Lung (tissue), 12 donors: ENCODE measurements around the gene ADAMTS16. TPM values are rescaled to one million over a fixed set of nuclear protein-coding genes. Genes with fewer than 3 reads are reported as not detected.

ENCODE experiments used
- ATAC-seq: fragments of 200-7000 bp; cut with Tn5 transposase; one replicate; pipeline ENCODE4 v1.9.1; 2020; ENCODE audit warnings: moderate number of reproducible peaks; ENCODE audit not compliant: insufficient read depth, low FRiP score
- DNase-seq, 3 donors: peaks; one replicate each; pipeline ENCODE4 v3.0.0-alpha.2; 2013 to 2017
- H3K27ac ChIP-seq, 2 donors: one replicate each; pipeline ENCODE4 v1.5.1; 2013; ENCODE audit warnings: mild to moderate bottlenecking in 2 of 2, moderate library complexity in 2 of 2, control low read depth in 1 of 2, inconsistent platforms in 1 of 2, low read depth in 1 of 2, low read length in 1 of 2
- H3K27me3 ChIP-seq, 3 donors: one replicate each; pipeline ENCODE4 v1.5.1; 2013; ENCODE audit warnings: low read length in 2 of 3; ENCODE audit not compliant: control insufficient read depth in 3 of 3, insufficient read depth in 3 of 3
- H3K36me3 ChIP-seq, 4 donors: one replicate each; pipeline ENCODE4 v1.5.1; 2013; ENCODE audit warnings: low read length in 4 of 4, mild to moderate bottlenecking in 1 of 4, moderate library complexity in 1 of 4; ENCODE audit not compliant: control insufficient read depth in 4 of 4, insufficient read depth in 4 of 4
- H3K4me1 ChIP-seq, 5 donors: one replicate each; pipeline ENCODE4 v1.5.1; 2013; ENCODE audit warnings: low read length in 5 of 5, mild to moderate bottlenecking in 2 of 5, moderate library complexity in 1 of 5; ENCODE audit not compliant: control insufficient read depth in 5 of 5, insufficient read depth in 5 of 5
- H3K4me3 ChIP-seq: one replicate; pipeline ENCODE4 v1.5.1; 2013; ENCODE audit warnings: mild to moderate bottlenecking, control low read depth, moderate library complexity
- H3K9ac ChIP-seq, 2 donors: one replicate each; pipeline ENCODE4 v1.5.1; 2013; ENCODE audit warnings: low read length in 2 of 2, control low read depth in 1 of 2; ENCODE audit not compliant: insufficient read depth in 1 of 2
- H3K9me3 ChIP-seq, 4 donors: one replicate each; pipeline ENCODE4 v1.5.1; 2013; ENCODE audit warnings: low read length in 3 of 4, mild to moderate bottlenecking in 1 of 4, moderate library complexity in 1 of 4; ENCODE audit not compliant: control insufficient read depth in 4 of 4, insufficient read depth in 3 of 4
- CTCF ChIP-seq: IDR thresholded peaks from 2 replicates; pipeline ENCODE4 v1.5.1; 2012; ENCODE audit warnings: mild to moderate bottlenecking; ENCODE audit errors: control extremely low read depth, extremely low read depth
- WGBS, 2 donors: extraction: QIAGEN DNeasy Blood & Tissue Kit; methylation state at CpG; one replicate each; pipeline ENCODE4 v1.1.7; 2013; 5-methylcytosine and 5-hydroxymethylcytosine counted together
- polyA plus RNA-seq, 2 donors: library from polyadenylated mRNA; stranded (reverse); fragments of 200-250 nt; gene quantifications; one replicate each; pipeline ENCODE4 v1.2.1, GENCODE V29; 2013
- total RNA-seq, 2 donors: library from RNA; depleted of rRNA in 1 of 2; stranded (reverse); fragments of >200 nt in 1 of 2; gene quantifications; one replicate each; pipeline ENCODE4 v1.2.1, GENCODE V29; 2014 to 2021
- donor health status: control.
- donor health status: control.
- donor health status: Bipolar disorder and iron deficiency.
- donor health status: healthy.
- donor health status: DM: yes; HTN: yes; CAD: no.

The ADAMTS16 gene
- total and polyA plus RNA-seq, 4 donors = 0.09 to 0.97 TPM; not detected in 2

- 39 to 49% methylated on average over 9 of the region's 9 CpGs for WGBS, 2 donors
- Histone ChIP-seq H3K36me3 (no peaks in the 10 kb centered on the region), H3K27ac (no peak overlapping the region), H3K27me3 (no peaks in the 10 kb centered on the region), H3K9ac (no peak overlapping the region), H3K4me3 (no peak overlapping the region), H3K9me3 (no peaks in the 10 kb centered on the region), H3K4me1 (peaks cover 0 to 5% (median 0%) of the 10 kb centered on the region in 5 donors)
- ATAC-seq = no peak
- no peak for TF ChIP-seq CTCF
- no peak for DNase-seq
Observed at GRCh38 chr5:5350101-5350500, 210.0 kb downstream of the ADAMTS16 start.

- Histone ChIP-seq H3K36me3 (no peaks in the 10 kb centered on the region), H3K4me1 (peaks cover 0 to 5% (median 0%) of the 10 kb centered on the region in 5 donors), H3K9ac (no peak overlapping the region), H3K9me3 (no peaks in the 10 kb centered on the region), H3K27me3 (no peaks in the 10 kb centered on the region), H3K4me3 (no peak overlapping the region), H3K27ac (no peak overlapping the region)
- DNase-seq (no peak), ATAC-seq (no peak)
- 87 to 92% methylated on average over 14 of the region's 14 CpGs for WGBS, 2 donors
- no peak for TF ChIP-seq CTCF
Observed at GRCh38 chr5:5351288-5351979, 211.3 kb downstream of the ADAMTS16 start.

GRCh38 chr5:5352675-5353074, 212.5 kb downstream of the ADAMTS16 start:
- Histone ChIP-seq H3K9ac (no peak overlapping the region), H3K4me1 (peaks cover 0 to 5% (median 0%) of the 10 kb centered on the region in 5 donors), H3K27me3 (no peaks in the 10 kb centered on the region), H3K27ac (no peak overlapping the region), H3K9me3 (no peaks in the 10 kb centered on the region), H3K4me3 (no peak overlapping the region), H3K36me3 (no peaks in the 10 kb centered on the region)
- no peak for ATAC-seq
- WGBS, 2 donors = 96 to 97% methylated on average over 18 of the region's 18 CpGs
- TF ChIP-seq CTCF = no peak
- no peak for DNase-seq

GRCh38 chr5:5353681-5354080, 213.6 kb downstream of the ADAMTS16 start:
- Histone ChIP-seq H3K27ac (no peak overlapping the region), H3K27me3 (no peaks in the 10 kb centered on the region), H3K9ac (no peak overlapping the region), H3K9me3 (no peaks in the 10 kb centered on the region), H3K36me3 (no peaks in the 10 kb centered on the region), H3K4me1 (no peaks in the 10 kb centered on the region), H3K4me3 (no peak overlapping the region)
- no peak for DNase-seq
- 77 to 81% methylated on average over 10 of the region's 10 CpGs for WGBS, 2 donors
- ATAC-seq = no peak
- no peak for TF ChIP-seq CTCF
